HG03097 (cell line): ENCODE measurements around the gene RHOB.
"Not testable (repeated sequence)": the region's sequence is repeated elsewhere in the genome, so short reads cannot be mapped to it uniquely, and the experiment has no call there.

ENCODE experiments used
- ATAC-seq: cut with Tn5 transposase; IDR thresholded peaks from one replicate; pipeline ENCODE4 v1.9.1; 2021; ENCODE audit not compliant: unreplicated experiment, low FRiP score

Gene RHOB

DNA sequence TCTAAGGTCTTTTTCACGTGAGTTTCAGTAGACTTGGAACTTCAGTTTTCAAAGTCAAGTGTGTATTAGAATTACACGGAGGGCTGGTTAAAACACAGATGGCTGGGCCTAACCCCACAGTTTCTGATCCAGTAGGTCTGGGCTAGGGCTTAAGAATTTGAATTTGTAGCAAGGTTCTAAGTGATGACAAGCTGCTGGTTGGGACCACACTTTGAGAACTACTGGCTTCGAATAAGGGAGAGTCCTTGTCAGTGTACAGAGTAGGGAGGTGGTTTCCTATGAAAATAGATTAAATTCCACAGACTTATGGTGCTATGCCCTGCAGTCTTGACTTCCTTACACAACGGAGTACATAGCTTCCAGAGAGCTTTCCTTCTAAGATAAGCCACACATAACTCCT lies 4.5 kb downstream of the RHOB start:
- no peak for ATAC-seq

DNA sequence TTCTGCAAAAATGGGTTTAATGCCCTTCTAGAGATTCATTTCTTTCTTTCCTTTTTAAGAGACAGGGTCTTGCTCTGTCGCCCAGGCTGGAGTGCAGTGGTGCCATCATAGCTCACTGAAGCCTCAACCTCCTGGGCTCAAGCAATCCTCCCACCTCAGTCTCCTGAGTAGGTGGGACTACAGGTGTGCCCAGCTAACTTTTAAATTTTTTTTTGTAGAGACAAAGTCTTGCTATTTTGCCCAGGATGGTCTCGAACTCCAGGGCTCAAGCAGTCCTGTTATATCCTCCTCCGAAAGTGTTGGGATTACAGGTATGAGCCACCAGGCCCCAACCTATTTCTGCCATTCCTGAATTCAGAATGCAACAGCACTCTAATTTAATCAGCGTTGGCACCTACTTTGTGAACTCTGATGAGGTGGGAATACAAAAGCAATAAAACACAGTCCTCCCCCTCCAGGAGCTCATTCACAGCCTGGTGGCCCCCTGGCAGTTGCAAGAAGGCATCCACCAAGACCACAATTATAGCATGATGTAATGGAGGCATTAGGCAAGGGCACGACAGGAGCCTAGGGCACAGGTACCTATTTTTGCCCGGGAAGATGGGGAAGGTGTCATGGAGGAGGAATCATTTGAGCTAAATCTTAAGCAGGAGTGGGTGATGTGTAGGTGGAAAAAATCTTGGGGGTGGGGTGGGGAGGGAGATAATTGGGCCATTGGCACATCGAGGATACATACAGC lies 5.1 kb downstream of the RHOB start:
- no peak for ATAC-seq

DNA sequence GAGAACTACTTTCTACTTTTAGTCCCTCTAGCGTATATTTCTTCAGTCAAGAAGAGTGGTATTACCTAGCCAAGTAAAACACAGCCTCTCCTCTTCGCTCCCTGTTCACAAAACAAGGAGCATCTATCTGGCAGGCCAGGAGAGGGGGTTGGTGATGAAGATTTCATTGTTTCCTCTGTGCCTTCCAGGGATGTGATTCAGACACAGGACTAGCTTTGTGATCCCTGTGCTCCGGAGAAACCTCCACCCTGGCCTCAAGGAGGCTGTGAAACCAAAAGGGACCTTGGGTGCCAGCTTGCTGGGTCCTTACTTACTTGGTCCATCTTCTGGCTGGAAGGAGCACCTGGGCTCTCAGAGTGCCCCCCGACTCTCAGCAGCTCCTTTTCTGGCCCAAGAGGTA lies 5.7 kb downstream of the RHOB start:
- ATAC-seq: no peak

DNA sequence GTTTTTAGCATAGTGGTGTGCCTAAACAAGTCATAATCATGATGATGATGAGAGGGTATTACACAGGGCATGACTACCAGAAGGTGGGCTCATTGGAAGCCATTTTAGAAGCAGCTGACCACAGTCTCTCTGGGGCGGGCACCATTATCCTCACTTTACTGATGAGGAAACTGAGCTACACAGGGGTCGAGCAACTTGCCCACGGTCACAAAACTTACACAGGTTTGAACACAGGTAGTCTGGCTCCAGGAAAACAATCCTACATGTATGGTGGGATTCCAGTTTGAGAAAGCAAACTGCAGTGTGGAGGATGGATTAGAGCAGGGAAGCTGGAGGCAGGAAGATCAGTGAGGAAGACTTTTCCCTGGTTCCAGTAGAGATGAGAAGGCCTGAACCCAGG lies 6.2 kb downstream of the RHOB start:
- no peak for ATAC-seq

DNA sequence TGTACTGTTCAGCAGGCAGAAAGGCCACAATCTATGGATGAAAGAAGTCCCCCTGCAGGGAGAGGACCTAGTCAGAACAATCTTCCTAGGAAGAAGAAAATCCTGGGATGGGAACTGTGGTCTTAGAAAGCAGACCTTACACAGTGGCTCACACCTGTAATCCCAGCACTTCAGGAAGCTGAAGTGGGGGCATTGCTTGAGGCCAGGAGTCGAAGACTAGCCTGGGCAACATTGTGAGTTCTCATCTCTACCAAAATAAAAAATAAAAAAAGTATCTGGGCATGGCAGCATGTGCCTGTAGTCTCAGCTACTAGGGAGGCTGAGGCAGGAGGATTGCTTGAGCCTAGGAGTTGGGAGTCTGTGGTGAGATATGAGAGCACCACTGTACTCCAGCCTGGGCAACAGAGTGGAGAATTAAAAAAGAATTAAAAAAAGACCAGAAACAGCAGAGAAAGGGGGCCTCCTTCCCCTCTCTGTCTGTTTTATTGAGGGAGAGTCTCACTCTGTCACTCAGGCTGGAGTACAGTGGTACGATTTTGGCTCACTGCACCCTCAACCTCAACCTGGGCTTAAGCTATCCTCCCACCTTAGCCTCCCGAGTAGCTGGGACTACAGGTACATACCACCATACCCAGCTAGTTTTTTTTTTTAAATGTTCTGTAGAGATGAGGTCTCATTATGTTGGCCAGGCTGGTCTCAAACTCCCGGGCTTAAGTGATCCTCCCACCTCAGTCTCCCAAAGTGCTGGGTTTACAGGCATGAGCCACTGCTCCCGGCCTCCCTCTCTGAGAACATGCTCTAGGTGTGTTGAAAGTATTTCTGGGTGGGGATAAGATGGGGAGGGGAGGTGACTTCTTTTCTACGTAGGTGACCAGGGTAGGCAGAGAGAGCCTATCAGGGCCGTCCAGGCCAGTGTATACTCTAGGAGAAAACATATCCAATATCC lies 7.4 kb downstream of the RHOB start:
- no peak for ATAC-seq

DNA sequence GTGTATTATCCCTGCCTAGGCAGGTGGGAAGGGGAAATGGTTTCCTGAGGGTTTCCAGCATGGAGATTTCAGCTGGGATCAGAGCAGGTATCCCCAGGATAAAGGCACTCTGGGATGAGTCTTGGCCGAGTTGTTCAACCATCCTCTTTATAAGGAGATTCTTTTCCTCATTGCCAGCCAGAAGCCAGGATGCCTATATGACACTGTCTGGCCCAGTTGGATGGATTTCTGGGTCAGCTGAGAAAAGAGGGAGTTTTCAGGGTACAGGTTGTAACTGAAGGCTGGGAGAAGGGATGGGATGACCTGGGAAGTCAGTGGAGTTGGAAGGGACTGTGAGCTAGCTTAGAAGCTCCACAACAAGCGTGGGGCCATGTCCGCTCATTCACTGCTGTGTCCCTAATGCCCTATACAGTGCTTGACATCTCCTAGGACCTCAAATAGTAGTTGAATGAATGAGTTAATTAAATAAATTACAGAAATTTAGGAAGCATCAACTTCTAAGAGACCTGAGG lies 8.3 kb downstream of the RHOB start:
- no peak for ATAC-seq

DNA sequence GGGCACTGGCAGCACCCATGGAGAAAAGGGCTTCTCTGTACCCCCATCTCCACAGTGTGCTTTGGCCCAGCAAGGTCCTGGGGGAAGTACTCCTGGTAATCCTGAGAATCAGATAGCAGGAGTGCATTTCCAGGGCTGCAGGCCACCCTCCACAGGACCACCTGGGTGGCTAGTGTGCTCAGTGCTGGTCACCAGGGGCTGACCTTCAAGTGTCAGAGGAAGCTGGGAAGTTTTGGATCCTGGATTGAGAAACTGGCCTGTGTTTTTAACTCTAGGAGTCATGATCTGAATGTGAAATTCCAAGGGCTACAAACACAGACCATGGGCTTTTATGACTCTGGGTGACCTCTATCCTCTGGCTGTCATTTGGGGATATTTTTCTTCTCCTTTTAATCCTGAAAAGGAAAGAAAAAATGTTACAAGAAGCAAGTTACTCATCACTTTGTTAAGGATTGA lies 9.3 kb downstream of the RHOB start:
- no peak for ATAC-seq

DNA sequence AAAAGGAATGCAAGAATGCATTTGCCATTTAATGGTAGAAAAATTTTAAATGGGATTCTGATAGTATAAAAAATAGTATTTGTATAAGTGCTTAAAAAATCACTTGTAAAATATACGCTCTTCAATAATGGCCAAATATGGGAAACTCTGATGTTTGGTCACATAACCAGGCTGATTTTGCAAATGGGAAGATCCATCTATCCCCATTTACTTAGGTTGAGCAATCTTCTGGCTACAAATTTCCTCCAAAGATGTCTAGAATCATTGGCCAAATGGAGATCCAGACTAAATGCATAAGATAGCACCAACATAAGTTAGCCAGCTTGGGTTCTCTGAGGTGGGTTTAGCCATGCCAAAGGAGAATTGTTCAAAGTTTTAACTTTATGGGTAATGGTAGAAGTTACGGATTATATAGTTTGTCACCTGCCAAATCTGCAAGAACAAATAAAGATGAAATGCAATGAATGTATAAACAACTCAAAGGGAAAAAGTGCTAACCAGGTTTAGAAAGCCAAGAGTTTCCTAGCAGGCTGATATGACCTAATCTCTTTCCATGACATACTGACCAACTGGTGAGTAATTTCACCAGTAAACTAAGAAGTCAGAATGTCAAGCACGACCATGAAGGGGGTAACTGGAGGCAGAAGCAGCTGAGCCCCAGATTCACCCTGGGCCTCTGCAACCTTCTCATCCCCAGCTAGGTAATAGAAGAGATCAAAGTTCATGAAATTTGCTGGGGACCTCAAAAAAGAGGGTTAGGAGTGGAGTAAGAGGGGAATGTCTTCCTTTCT lies 10.0 kb downstream of the RHOB start:
- no peak for ATAC-seq

DNA sequence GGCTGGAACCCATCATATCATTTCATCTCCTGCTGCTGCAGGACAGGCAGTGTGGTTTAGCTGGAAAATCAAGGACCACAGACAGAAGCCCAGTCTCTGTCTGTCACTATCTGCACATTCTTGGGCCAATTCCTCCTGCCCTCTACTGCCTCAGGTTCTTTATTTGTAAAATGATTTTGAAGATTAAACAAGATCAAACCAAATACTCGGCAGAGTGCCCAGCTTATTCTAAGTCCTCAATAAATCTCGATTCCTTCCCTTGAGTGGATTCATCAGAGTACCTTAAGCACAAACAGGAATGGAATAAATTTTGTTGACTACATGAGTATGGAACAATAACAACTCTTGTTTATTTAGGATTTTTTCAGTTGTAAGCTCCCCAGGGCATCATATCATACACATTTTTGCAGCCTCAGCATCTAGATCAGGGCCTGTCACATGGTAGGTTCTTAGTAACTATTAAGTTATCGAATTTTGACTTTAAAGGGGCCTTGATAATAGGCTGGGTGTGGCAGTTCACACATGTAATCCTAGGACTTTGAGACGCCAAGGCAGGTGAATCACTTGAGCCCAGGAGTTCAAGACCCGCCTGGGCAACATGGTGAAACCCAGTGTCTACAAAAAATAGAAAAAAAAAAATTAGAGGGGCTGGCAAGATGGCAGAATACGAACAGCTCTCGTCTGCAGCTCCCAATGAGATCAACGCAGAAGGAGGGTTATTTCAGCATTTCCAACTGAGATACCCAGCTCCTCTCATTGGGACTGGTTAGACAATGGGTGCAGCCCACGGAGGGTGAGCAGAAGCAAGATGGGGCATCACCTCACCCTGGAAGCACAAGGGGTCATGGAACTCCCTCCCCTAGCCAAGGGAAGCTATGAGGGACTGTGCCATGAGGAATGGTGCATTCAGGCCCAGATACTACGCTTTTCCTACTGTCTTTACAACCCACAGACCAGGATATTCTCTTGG lies 11.1 kb downstream of the RHOB start:
- ATAC-seq: no peak

DNA sequence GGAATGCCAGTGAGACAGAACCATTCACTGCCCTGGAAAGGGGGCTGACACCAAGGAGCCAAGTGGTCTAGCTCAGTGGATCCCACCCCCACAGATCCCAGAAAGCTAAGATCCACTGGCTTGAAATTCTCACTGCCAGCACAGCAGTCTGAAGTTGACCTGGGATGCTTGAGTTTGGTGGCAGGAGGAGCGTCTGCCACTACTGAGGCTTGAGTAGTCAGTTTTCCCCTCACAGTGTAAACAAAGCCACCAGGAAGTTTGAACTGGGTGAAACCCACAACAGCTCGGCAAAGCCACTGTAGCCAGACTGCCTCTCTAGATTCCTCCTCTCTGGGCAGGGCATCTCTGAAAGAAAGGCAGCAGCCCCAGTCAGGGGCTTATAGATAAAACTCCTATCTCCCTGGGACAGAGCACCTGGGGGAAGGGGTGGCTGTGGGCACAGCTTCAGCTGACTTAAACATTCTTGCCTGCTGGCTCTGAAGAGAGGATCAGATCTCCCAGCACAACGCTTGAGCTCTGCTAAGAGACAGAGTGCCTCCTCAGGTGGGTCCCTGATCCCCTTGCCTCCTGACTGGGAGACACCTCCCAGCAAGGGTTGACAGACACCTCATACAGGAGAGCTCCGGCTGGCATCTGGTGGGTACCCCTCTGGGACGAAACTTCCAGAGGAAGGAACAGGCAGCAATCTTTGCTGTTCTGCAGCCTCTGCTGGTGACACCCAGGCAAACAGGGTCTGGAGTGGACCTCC lies 12.0 kb downstream of the RHOB start:
- not testable (repeated sequence) for ATAC-seq

DNA sequence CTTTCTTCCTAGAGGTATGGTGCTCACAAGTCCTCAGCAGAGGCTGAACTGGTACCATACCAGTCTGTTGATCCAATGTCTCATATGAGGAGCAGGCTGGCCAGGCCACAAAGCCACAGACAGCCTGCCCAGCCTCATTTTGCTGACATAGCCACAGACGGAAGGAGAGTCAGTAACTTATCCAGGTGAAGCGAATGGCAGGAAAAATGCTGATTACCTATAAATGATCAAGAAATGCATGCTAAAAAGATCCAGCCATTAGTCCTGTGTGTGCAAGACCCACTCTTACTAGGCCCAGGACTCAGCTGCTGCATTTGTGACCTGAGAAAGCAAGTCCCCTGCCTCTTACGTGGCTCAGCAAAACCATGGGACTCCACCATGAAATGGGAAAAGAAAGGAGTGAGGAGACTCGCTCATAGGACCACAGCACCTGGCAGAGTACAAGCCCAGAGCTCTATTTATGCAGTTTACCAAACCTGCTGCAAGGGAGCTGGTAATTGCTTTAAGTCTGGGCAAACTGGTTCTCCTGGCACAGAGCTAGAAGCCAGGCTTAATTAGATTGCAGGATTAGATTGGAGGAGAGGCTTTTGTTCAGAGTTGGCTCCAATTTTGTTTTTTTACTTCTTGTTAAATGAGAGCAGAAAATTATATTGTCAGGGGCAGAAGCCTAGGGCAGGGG lies 19.0 kb downstream of the RHOB start:
- ATAC-seq: no peak

DNA sequence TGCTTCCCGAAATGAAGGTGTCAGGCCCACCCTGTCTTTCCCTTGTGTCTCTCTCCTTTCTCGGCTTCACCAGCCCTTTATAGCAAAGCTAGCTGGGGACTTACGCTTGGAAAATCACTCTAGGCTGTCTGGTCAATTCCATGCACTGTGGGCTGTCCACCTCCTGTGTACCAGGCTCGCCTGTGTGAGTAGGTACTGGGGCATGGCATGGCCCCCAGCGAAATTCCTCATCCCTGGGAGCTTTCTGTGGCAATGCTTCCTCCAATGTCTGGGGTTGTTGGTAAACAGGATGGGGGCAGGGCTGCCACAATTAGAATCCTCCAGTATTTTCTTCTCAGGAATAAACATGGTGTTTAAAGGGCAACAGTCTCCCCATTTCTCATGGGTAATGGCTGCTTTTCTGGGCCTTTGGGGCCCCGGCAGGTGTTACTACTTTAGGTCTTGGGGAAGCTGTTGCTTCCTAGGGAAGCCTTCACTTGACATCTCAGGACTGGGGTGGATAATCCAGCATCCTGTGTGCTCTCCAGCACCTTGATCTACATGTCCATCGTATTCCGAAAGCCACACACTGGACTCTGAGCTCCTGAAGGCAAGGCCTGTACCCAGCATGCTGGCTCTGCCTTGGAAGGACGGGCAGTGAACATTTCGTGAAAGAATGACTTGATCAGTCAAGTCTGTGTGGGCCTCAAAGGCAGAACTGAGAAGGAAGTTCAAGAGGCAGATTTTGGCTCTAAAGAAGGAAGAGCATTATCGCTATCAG lies 21.1 kb downstream of the RHOB start:
- ATAC-seq: no peak

DNA sequence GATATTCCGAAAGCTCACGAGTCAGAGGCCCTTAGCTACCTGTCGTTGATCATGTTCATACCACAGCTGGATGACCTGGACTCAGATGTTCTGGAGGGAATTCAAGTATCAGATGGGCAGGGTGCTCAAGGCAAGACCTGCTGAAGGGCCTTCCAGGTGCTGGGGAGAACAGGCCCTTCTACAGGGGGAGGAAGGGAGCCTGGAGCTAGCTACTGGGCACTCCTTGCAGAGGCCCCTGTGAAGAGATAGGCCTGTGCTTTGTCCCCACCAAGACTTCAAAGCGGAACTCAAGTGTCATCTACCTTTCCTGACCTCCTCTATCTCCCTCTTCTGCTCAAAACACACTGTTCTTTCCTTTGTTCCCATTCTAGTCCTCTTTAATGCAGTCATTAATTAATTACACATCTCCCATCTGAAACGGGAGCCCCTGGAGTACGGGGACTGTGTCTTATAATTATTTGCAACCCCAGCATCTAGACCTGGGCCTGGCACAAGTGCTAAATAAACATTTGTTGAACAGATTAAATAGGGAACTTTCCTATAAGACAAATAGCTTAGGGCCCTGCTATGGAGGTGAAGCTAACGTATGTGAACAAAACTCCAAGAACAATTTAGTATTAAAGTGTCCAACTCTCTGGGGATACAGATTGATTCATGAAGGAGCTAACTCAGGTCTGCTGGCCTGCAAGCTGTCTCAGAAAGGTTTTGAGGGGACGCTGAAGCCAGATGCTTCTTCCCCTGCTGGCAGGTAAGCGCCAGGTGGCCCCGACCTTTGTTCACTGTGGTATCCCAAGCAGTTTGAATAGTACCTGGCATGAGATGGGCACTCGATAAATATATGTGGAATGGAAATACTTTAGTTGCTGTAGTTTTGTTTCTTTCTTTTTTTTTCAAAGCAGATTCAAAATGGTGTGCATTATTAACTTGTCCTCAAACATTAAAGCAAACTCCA lies 22.0 kb downstream of the RHOB start:
- no peak for ATAC-seq

DNA sequence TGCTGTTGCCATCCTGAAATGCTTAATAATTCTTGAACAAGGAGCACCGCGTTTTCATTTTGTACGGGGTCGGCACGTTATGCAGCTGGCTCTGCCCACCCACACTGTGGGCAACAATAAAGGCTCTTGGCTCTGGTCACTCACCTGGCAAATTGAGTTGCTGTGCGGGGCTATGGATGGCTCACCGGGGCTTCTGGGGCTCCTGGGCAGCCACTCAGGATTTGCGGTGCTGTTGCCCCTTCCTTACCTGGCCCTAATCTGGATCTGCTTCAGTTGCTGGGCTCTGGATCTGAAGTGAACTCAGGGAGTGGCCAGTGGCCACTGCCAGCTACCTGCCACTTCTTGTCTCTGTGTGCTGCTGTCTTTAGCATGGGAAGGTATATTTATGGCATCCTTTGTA lies 22.7 kb downstream of the RHOB start:
- ATAC-seq: no peak

DNA sequence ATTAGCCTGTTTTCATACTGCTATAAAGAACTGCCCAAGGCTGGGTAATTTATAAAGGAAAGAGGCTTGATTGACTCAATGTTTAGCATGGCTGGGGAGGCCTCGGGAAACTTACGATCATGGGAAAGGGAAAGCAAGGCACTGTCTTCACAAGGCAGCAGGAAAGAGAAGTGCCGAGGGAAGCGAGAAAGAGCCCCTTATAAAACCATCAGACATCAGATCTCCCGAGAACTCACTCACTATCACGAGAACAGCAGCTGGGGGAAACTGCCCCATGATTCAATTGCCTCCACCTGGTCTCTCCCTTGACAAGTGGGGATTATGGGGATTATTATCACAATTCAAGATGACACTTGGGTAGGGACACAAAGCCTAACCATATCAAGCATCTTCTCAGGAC lies 23.3 kb downstream of the RHOB start:
- ATAC-seq: no peak

DNA sequence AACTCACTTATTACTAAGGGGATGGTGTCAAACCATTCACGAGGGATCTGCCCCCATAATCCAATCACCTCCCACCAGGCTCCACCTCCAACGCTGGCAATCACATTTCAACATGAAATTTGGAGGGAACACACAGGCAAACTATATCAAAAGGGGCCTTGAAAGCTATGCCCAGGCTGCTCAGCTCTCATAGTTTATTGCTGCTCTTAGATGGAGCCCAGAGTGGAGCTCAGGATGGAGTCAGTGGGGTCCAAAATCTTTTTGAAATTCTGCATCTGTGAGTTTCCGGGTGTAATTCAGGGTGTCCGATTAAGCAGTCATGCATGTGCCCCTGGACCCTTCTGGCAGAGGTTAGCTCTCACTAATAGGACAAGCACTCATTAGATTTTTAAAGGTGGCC lies 24.3 kb downstream of the RHOB start:
- no peak for ATAC-seq
